Forelimb muscle (tissue), 1 donor: ENCODE measurements around the gene ADGRA3. TPM values are rescaled to one million over a fixed set of nuclear protein-coding genes. Genes with fewer than 3 reads are reported as not detected.

Source experiments
- DNase-seq: peaks from one replicate; pipeline ENCODE4 v3.0.0-alpha.2; 2013; ENCODE audit warnings: low read depth
- polyA plus RNA-seq: library from polyadenylated mRNA; unstranded; fragments of 120-200 nt; gene quantifications from one replicate; pipeline ENCODE4 v1.2.1, GENCODE V29; 2013; ENCODE audit not compliant: insufficient read length

The ADGRA3 gene
- polyA plus RNA-seq, 1 donor: 57.3 TPM

GRCh38 chr4:22372986-22373385 is 142.9 kb downstream of the ADGRA3 start:
- no peak for DNase-seq

DNA sequence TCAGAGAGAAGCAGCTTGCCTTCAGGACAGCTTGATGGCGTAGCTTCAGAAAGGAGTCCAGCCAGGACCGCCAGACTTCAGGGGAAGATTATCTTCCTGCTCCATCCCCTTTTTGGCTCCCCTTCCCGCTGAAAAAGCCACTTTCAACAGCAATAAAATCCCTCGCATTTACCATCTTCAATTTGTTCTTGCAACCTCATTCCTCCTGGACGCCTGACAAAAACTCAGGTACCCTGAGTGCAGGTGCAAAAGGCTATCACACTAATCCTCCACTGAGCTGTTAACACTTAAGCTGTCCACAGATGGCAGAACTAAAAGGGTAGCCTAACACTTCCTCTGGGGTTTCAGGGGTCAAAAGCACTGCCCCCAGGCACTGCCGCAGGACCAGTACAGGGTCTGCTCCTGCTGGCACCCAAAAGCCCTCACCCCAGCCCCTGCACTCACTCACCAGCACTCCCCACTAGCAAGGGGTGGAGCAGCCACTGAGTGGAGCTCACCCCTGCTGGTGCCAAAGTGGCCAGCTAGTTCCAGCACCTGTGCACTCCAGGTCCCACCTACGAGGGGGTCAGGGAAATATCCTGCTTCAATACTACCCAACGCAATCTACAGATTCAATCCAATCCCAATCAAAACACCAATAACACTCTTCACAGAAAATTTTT is 145.8 kb downstream of the ADGRA3 start:
- DNase-seq: no peak

- no peak for DNase-seq
Observed at GRCh38 chr4:22363787-22364186, 152.1 kb downstream of the ADGRA3 start.

DNA sequence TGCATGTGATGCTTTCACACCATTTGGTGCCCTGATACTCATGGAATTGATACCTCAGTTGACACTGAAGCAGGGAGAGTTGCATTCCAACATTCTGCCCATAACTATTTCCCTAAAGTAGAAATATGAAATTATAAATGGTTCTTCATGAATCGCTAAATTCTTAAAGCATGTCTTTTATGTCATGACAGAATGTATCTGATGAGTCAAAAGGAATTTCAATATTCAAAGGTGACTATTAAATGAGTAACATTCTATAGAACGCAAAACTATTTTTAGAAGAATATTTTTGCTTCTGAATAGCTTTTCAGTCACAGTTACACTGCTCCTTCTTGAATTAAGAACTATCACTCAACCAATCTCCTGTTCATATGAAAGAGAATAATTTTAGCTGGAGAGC is 152.8 kb downstream of the ADGRA3 start:
- no peak for DNase-seq

DNA sequence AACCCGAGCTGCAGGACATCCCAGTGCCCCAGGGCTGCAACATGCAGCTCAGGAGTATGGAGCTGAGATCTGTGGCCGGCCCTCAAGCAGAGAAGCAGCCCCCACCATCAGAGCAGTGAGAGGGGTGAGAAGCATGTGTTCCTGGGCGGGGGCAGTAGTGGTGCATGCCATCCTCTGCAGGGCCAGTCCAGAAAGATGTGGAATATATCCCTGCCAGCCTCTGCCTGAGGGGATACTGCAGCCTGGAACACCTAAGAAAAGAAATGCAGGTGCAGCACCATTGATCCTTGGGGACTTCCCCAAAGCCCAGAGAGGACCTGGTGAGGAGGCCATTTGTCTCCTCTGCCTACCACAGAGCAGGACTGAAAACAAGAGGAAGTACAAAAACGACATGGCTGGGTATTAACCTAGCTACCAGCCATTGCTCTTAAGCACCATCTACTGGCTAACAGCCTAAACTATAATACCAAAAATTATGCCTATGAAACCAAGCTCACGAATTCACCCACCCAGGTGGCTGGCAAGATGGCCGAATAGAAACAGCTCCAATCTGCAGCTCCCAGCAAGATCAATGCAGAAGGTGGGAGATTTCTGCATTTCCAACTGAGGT is 158.8 kb downstream of the ADGRA3 start:
- DNase-seq: no peak

DNA sequence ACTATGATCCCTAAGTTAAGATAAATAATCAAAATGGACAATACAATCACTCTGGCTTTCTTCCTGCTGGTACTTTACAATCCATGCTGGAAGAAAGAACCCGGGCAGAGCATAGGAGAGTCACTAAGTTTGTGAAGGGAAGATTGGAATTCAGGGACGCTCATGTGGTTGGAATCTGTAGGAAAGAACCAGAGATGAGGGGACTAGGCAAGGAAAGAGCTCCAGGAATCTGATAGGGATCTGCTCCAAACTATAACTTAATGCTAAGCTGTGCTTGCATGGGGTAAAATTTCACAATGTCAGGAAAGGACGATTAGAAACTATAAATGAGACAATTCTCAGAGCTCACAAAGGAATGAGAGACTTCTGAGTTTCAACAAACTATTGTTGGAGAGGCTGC is 167.5 kb downstream of the ADGRA3 start:
- no peak for DNase-seq

- DNase-seq: no peak
Observed at GRCh38 chr4:22345678-22346077, 170.2 kb downstream of the ADGRA3 start.

- no peak for DNase-seq
Observed at GRCh38 chr4:22345055-22345454, 170.8 kb downstream of the ADGRA3 start.

GRCh38 chr4:22343606-22344005 is 172.3 kb downstream of the ADGRA3 start:
- DNase-seq: no peak

DNA sequence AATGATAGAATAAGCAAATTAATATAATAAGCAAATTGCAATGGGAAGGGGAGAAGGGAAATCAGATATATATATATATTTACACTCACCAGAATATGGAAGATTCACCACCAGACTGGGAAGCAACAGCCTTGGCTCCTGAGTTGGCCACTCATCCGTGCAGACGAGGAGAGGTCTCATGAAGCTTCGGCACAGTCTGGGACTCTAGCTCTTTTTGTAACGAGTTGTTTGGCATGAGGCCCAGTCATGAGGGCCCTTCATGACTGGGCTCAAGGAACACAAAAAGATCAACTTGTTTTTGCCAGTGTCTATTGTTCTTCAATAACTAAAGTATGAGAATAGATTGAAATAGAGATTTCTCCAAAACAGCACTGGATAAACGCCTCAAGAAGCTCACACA is 176.4 kb downstream of the ADGRA3 start:
- no peak for DNase-seq

GRCh38 chr4:22338796-22339195 is 177.1 kb downstream of the ADGRA3 start:
- no peak for DNase-seq

Other genes with a start within 250 kb of the ADGRA3 start
- not detected for gene GBA3, start 176.9 kb upstream of the ADGRA3 start, polyA plus RNA-seq